Measurements from ENCODE around the gene FAM50B. TPM values are rescaled to one million over a fixed set of nuclear protein-coding genes. Genes with fewer than 3 reads are reported as not detected.

FAM50B gene
- total RNA-seq, 2 experiments from 2014 or later: not detected

DNA sequence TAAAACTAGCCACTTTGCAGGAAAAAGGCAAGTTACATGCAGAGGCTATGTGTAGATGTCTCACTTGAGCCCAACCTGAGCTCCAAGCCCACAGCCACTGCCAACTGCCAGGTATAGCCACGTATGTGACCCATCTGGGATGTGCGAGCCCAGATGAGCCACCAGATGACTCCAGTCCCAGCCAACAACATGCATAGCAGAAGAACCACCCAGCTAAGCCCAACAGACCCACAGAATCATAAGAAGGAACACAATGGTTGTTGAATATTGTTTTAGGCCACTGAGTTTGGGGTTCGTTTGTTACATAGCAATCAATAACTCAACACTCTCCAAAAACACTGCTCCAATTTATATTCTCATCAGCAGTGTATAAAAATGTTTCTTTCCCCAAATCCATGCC is 16.3 kb downstream of the FAM50B start:
- DNase-seq (ENCODE audit: low spot score): no peak
- TF ChIP-seq, protein P1, sequence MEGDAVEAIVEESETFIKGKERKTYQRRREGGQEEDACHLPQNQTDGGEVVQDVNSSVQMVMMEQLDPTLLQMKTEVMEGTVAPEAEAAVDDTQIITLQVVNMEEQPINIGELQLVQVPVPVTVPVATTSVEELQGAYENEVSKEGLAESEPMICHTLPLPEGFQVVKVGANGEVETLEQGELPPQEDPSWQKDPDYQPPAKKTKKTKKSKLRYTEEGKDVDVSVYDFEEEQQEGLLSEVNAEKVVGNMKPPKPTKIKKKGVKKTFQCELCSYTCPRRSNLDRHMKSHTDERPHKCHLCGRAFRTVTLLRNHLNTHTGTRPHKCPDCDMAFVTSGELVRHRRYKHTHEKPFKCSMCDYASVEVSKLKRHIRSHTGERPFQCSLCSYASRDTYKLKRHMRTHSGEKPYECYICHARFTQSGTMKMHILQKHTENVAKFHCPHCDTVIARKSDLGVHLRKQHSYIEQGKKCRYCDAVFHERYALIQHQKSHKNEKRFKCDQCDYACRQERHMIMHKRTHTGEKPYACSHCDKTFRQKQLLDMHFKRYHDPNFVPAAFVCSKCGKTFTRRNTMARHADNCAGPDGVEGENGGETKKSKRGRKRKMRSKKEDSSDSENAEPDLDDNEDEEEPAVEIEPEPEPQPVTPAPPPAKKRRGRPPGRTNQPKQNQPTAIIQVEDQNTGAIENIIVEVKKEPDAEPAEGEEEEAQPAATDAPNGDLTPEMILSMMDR (conservative IDR thresholded peaks at IDR 0.05; ENCODE audit: low read length): no peak
- TF ChIP-seq EZH2phosphoT487 (IDR thresholded peaks at IDR 0.05; ENCODE audit: borderline replicate concordance, low read depth, low read length): no peak
- BruUV-seq (replicated peaks): no TSS peak
- CTCF ChIA-PET (ENCODE audit: unreplicated experiment): no interaction called here
- intact Hi-C loops (cut with micrococcal nuclease; ENCODE audit: unreplicated experiment): no loop called here
- POLR2A ChIA-PET: no interaction called here
- Histone ChIP-seq H2AFZ (ENCODE audit: low read length) (no peak overlapping the region), H4K20me1 (ENCODE audit: insufficient read depth, low read length) (no peaks in the 10 kb centered on the region), H3K4me3 (ENCODE audit: low read depth, low read length, poor library complexity, severe bottlenecking) (no peak overlapping the region), H3K4me2 (ENCODE audit: low read length) (no peak overlapping the region), H3K27ac (ENCODE audit: low read depth, low read length, poor library complexity, severe bottlenecking) (no peak overlapping the region), H3K4me1 (ENCODE audit: insufficient read depth, low read length, poor library complexity, severe bottlenecking) (no peaks in the 10 kb centered on the region), H3K9me2 (ENCODE audit: insufficient read depth, low read length) (no peaks in the 10 kb centered on the region), H3K9me3 (ENCODE audit: low read length) (no peaks in the 10 kb centered on the region), H3K36me3 (ENCODE audit: insufficient read depth, low read length) (no peaks in the 10 kb centered on the region), H3K79me2 (ENCODE audit: insufficient read depth, low read depth, low read length) (no peaks in the 10 kb centered on the region)

DNA sequence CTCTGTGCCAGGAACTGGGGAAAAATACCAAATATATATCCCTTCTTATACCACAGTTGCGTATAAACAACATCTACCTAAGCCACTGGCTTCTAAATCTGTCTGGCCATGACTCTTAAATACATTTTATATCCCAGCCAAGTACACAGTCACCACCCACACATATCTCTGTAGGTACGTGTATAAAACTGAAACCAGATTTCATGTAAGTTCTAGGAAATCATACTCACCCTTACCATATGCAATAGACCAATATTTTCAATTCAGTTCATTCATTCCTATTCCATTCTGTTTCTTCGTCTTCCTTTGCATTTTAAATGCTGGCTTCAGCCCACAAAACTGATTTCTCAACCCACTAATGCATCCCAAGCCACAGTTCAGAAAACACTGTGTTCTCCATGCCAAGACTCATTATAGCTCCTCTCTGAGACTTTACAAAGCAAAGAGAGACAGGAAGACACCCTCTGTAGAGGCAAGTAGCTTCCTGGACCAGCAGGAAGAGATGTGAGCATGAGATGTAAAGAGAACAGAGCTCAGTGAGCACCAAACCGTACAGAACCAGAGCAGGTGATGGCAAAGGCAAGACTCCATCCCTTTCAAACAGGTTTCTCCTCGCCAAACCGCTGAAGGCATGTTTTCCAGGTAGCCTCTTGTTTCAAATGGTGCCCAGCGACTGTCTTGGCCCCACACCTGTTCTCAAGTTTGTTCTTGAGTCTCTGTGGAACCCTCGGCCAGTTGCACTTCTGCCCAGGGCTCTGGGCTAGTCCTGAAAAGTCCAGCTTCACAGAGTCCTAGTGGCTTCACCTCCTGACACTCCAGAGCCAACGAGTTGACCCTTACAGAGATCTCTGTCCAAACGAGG is 18.7 kb downstream of the FAM50B start:
- BruUV-seq (replicated peaks): no TSS peak
- Histone ChIP-seq H3K79me2 (ENCODE audit: insufficient read depth, low read depth, low read length) (no peaks in the 10 kb centered on the region), H3K4me3 (ENCODE audit: low read depth, low read length, poor library complexity, severe bottlenecking) (no peak overlapping the region), H3K4me1 (ENCODE audit: insufficient read depth, low read length, poor library complexity, severe bottlenecking) (no peaks in the 10 kb centered on the region), H3K27ac (ENCODE audit: low read depth, low read length, poor library complexity, severe bottlenecking) (no peak overlapping the region), H2AFZ (ENCODE audit: low read length) (no peak overlapping the region), H3K9me2 (ENCODE audit: insufficient read depth, low read length) (no peaks in the 10 kb centered on the region), H3K4me2 (ENCODE audit: low read length) (no peak overlapping the region), H3K36me3 (ENCODE audit: insufficient read depth, low read length) (no peaks in the 10 kb centered on the region), H4K20me1 (ENCODE audit: insufficient read depth, low read length) (no peaks in the 10 kb centered on the region), H3K9me3 (ENCODE audit: low read length) (no peaks in the 10 kb centered on the region)
- no peak for DNase-seq (ENCODE audit: low spot score)
- intact Hi-C loops (cut with micrococcal nuclease; ENCODE audit: unreplicated experiment): no loop called here
- POLR2A ChIA-PET: no interaction called here
- CTCF ChIA-PET (ENCODE audit: unreplicated experiment): no interaction called here
- TF ChIP-seq EZH2phosphoT487 (IDR thresholded peaks at IDR 0.05; ENCODE audit: borderline replicate concordance, low read depth, low read length): no peak
- TF ChIP-seq, protein P1 (conservative IDR thresholded peaks at IDR 0.05; ENCODE audit: low read length): no peak

DNA sequence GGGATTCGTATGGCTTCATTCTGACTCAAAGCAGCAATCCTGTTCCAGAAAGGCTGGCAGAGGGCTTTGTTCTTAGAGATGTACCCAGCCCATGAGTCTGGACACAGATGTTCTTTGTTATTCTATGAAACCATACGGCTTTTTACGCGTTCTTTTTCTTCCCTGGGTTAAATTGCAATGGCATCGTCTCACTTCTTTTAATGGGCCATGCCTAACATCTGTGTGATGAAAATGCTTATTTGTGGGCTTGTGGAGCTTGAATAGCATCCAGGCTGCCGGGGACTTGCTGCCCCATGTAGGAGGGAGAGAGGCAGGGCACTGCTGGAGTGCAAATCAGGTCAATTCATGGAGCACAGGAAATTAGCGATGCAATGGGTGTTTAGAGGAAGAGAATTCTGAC is 19.4 kb downstream of the FAM50B start:
- no peak for TF ChIP-seq EZH2phosphoT487 (IDR thresholded peaks at IDR 0.05; ENCODE audit: borderline replicate concordance, low read depth, low read length)
- TF ChIP-seq, protein P1 (conservative IDR thresholded peaks at IDR 0.05; ENCODE audit: low read length): no peak
- Histone ChIP-seq H3K4me3 (ENCODE audit: low read depth, low read length, poor library complexity, severe bottlenecking) (no peak overlapping the region), H2AFZ (ENCODE audit: low read length) (no peak overlapping the region), H3K27ac (ENCODE audit: low read depth, low read length, poor library complexity, severe bottlenecking) (no peak overlapping the region), H3K79me2 (ENCODE audit: insufficient read depth, low read depth, low read length) (no peaks in the 10 kb centered on the region), H3K9me3 (ENCODE audit: low read length) (no peaks in the 10 kb centered on the region), H3K36me3 (ENCODE audit: insufficient read depth, low read length) (no peaks in the 10 kb centered on the region), H3K4me2 (ENCODE audit: low read length) (no peak overlapping the region), H3K9me2 (ENCODE audit: insufficient read depth, low read length) (no peaks in the 10 kb centered on the region), H4K20me1 (ENCODE audit: insufficient read depth, low read length) (no peaks in the 10 kb centered on the region), H3K4me1 (ENCODE audit: insufficient read depth, low read length, poor library complexity, severe bottlenecking) (no peaks in the 10 kb centered on the region)
- intact Hi-C loops (cut with micrococcal nuclease; ENCODE audit: unreplicated experiment): no loop called here
- ChIA-PET POLR2A (no interaction called here), CTCF (ENCODE audit: unreplicated experiment) (no interaction called here)
- BruUV-seq (replicated peaks): no TSS peak
- DNase-seq (ENCODE audit: low spot score): no peak
